ENCODE data around the gene ANKRD24.

DNA sequence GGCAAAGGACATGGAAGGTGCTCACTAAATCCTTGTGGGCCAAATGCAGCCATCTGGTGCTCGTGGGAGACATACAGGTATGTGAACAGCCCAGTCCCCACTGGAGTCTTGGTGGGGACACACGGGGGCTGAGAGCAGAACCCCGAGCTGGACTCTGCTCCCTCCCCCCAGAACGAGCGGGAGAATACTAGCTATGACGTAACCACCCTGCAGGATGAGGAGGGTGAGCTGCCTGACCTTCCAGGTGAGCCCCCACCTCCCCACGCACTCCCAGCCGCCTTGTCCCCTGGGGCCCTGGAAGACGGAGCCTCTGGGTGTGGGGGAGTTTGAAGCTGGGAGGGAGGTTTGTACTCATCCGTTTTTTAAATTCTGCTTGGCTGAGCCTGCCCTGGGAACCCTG, 33.3 kb downstream of the ANKRD24 start:
- TF ChIP-seq, protein P1, sequence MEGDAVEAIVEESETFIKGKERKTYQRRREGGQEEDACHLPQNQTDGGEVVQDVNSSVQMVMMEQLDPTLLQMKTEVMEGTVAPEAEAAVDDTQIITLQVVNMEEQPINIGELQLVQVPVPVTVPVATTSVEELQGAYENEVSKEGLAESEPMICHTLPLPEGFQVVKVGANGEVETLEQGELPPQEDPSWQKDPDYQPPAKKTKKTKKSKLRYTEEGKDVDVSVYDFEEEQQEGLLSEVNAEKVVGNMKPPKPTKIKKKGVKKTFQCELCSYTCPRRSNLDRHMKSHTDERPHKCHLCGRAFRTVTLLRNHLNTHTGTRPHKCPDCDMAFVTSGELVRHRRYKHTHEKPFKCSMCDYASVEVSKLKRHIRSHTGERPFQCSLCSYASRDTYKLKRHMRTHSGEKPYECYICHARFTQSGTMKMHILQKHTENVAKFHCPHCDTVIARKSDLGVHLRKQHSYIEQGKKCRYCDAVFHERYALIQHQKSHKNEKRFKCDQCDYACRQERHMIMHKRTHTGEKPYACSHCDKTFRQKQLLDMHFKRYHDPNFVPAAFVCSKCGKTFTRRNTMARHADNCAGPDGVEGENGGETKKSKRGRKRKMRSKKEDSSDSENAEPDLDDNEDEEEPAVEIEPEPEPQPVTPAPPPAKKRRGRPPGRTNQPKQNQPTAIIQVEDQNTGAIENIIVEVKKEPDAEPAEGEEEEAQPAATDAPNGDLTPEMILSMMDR (conservative IDR thresholded peaks at IDR 0.05; ENCODE audit: low read length) = no peak
- TF ChIP-seq EZH2phosphoT487 (IDR thresholded peaks at IDR 0.05; ENCODE audit: borderline replicate concordance) = no peak
